Measurements from ENCODE around the gene OSBPL2.

DNA sequence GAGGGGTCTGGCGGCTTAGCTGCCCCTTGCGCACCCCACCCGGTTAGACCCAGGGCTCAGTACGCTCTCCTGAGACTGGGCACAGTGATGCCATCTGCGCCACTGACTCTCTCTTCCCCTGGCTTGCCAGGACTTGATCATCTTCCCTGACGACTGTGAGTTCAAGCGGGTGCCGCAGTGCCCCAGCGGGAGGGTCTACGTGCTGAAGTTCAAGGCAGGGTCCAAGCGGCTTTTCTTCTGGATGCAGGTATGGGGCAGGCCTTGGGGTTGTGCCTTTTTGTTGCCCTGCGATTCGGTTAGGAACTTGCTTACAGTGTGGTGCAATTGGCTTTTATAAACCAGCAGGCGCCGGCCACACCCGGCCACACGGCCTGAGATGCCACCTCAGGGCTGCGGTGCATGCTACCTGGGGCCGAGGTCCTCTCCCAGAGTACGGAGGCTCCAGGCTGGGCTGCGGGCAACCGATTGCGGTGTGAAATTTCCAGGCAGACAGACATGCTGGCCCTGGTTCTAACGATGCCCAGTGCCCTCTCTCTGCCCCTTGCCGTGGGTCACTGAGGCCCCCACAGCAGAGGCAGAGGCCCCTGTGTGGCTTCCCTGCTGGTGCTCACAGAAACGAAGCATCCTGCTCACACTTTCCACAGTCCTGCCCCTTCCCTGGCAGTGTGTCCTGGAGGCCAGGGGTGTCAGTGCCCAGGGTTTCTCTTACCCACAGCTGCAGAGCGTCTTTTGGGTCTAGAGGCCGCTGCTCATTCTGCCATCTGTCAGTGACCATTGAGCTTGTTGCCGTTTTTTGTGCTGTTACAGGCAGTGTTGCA lies 66.2 kb downstream of the OSBPL2 start:
- TF ChIP-seq POLR2A (IDR thresholded peaks at IDR 0.05; ENCODE audit: low read depth, low read length) (no peak), POLR2AphosphoS5 (IDR thresholded peaks at IDR 0.05; ENCODE audit: low read depth, low read length) (no peak), TAF1 (IDR thresholded peaks at IDR 0.05; ENCODE audit: borderline replicate concordance, low read depth, low read length) (no peak)
